Activated CD4-positive, alpha-beta T cell treated with anti-CD3 and anti-CD28 coated beads, Interleukin-2, amount 10 ng/mL, durations not matched to agents 24 days and 14 days (primary cell): ENCODE data around the gene UBLCP1. TPM values are rescaled to one million over a fixed set of nuclear protein-coding genes. Genes with fewer than 3 reads are reported as not detected.
"Not testable (repeated sequence)": the region's sequence is repeated elsewhere in the genome, so short reads cannot be mapped to it uniquely, and the experiment has no call there.

Source experiments
- DNase-seq: peaks from one replicate; pipeline ENCODE4 v3.0.0; 2022
- H3K27ac Mint-ChIP-seq: one replicate; pipeline ENCODE4 v1.8.0; 2022; ENCODE audit warnings: mild to moderate bottlenecking, mixed read lengths
- H3K27me3 Mint-ChIP-seq: one replicate; pipeline ENCODE4 v1.8.0; 2022; ENCODE audit warnings: mixed read lengths
- H3K36me3 Mint-ChIP-seq: one replicate; pipeline ENCODE4 v1.8.0; 2022; ENCODE audit warnings: low read depth, mild to moderate bottlenecking, mixed read lengths
- H3K4me1 Mint-ChIP-seq: one replicate; pipeline ENCODE4 v1.8.0; 2021; ENCODE audit warnings: mixed read lengths
- H3K4me3 Mint-ChIP-seq: one replicate; pipeline ENCODE4 v1.8.0; 2022; ENCODE audit warnings: mild to moderate bottlenecking, moderate library complexity, mixed read lengths
- H3K9me3 Mint-ChIP-seq: one replicate; pipeline ENCODE4 v1.8.0; 2021; ENCODE audit warnings: mixed read lengths
- intact Hi-C: fragments of 100-400 bp; cut with micrococcal nuclease; formaldehyde crosslinking; loops from one replicate; pipeline ENCODE4 v1.15.1; 2023
- total RNA-seq: library from RNA; stranded (reverse); gene quantifications from 2 replicates; pipeline ENCODE4 v1.2.3, GENCODE V29; 2022

UBLCP1 gene
- total RNA-seq, 1 donor from 2014 or later, result 31.2 TPM

- DNase-seq, H3K36me3 Mint-ChIP-seq, H3K9me3 Mint-ChIP-seq, H3K4me3 Mint-ChIP-seq, intact Hi-C loops, H3K27ac Mint-ChIP-seq, H3K27me3 Mint-ChIP-seq: not testable (repeated sequence)
- H3K4me1 Mint-ChIP-seq, result peaks cover 11% of the 10 kb centered on the region
Measured at GRCh38 chr5:159235871-159236520, 27.1 kb upstream of the UBLCP1 start.

GRCh38 chr5:159240301-159240870, 22.7 kb upstream of the UBLCP1 start:
- no peak for DNase-seq
- no peaks in the 10 kb centered on the region for H3K36me3 Mint-ChIP-seq
- intact Hi-C loops, result loop anchor here (1.0 to 2.0 kb wide), 6 partner anchors 22 to 216 kb away; partner anchors contain the start of genes RNF145 and UBLCP1
- H3K9me3 Mint-ChIP-seq, result no peaks in the 10 kb centered on the region
- no peak overlapping the region for H3K4me3 Mint-ChIP-seq
- H3K27me3 Mint-ChIP-seq, result no peaks in the 10 kb centered on the region
- H3K27ac Mint-ChIP-seq, result peak overlapping the region; percentile 59
- peaks cover 20% of the 10 kb centered on the region for H3K4me1 Mint-ChIP-seq

GRCh38 chr5:159241946-159242552, 21.0 kb upstream of the UBLCP1 start:
- no peak overlapping the region for H3K27ac Mint-ChIP-seq
- no peak overlapping the region for H3K4me3 Mint-ChIP-seq
- no peaks in the 10 kb centered on the region for H3K36me3 Mint-ChIP-seq
- intact Hi-C loops, result loop anchor here (2.0 kb wide), 3 partner anchors 21 to 79 kb away; partner anchors contain the start of genes RNF145 and UBLCP1
- peaks cover 20% of the 10 kb centered on the region for H3K4me1 Mint-ChIP-seq
- H3K9me3 Mint-ChIP-seq, result peaks cover 3% of the 10 kb centered on the region
- DNase-seq, result no peak
- peaks cover 4% of the 10 kb centered on the region for H3K27me3 Mint-ChIP-seq

- Mint-ChIP-seq H3K4me3 (no peak overlapping the region), H3K4me1 (peaks cover 20% of the 10 kb centered on the region), H3K36me3 (no peaks in the 10 kb centered on the region), H3K27ac (no peak overlapping the region), H3K27me3 (peaks cover 6% of the 10 kb centered on the region), H3K9me3 (peaks cover 3% of the 10 kb centered on the region)
- intact Hi-C loops, result no loop called here
- no peak for DNase-seq
Measured at GRCh38 chr5:159242656-159243055, 20.4 kb upstream of the UBLCP1 start.

GRCh38 chr5:159243385-159243784, 19.7 kb upstream of the UBLCP1 start:
- Mint-ChIP-seq H3K27me3 (peaks cover 9% of the 10 kb centered on the region), H3K36me3 (no peaks in the 10 kb centered on the region), H3K4me3 (no peak overlapping the region), H3K9me3 (peaks cover 3% of the 10 kb centered on the region), H3K4me1 (peaks cover 20% of the 10 kb centered on the region), H3K27ac (no peak overlapping the region)
- DNase-seq, result no peak
- intact Hi-C loops, result no loop called here

- Mint-ChIP-seq H3K27ac (no peak overlapping the region), H3K9me3 (peaks cover 3% of the 10 kb centered on the region), H3K36me3 (no peaks in the 10 kb centered on the region), H3K27me3 (peaks cover 14% of the 10 kb centered on the region), H3K4me1 (peaks cover 20% of the 10 kb centered on the region), H3K4me3 (no peak overlapping the region)
- intact Hi-C loops, result no loop called here
- DNase-seq, result no peak
Measured at GRCh38 chr5:159244163-159244562, 18.9 kb upstream of the UBLCP1 start.

- peaks cover 14% of the 10 kb centered on the region for H3K27me3 Mint-ChIP-seq
Measured at GRCh38 chr5:159244890-159245289, 18.2 kb upstream of the UBLCP1 start.

GRCh38 chr5:159249158-159249557, 13.9 kb upstream of the UBLCP1 start:
- peaks cover 20% of the 10 kb centered on the region for H3K27me3 Mint-ChIP-seq

More at GRCh38 chr5:159244890-159245289, 18.2 kb upstream of the UBLCP1 start:
- Mint-ChIP-seq H3K4me1 (peaks cover 18% of the 10 kb centered on the region), H3K9me3 (peaks cover 3% of the 10 kb centered on the region), H3K4me3 (no peak overlapping the region), H3K27ac (no peak overlapping the region), H3K36me3 (no peaks in the 10 kb centered on the region)
- DNase-seq, result no peak
- intact Hi-C loops, result no loop called here

GRCh38 chr5:159252195-159252594, 10.9 kb upstream of the UBLCP1 start:
- H3K4me1 Mint-ChIP-seq, result no peaks in the 10 kb centered on the region
- DNase-seq, result no peak
- no peak overlapping the region for H3K4me3 Mint-ChIP-seq
- H3K27me3 Mint-ChIP-seq, result peaks cover 21% of the 10 kb centered on the region
- no peaks in the 10 kb centered on the region for H3K36me3 Mint-ChIP-seq
- H3K9me3 Mint-ChIP-seq, result peaks cover 3% of the 10 kb centered on the region
- intact Hi-C loops, result no loop called here
- no peak overlapping the region for H3K27ac Mint-ChIP-seq

More at GRCh38 chr5:159249158-159249557, 13.9 kb upstream of the UBLCP1 start:
- H3K4me3 Mint-ChIP-seq, result no peak overlapping the region
- no peaks in the 10 kb centered on the region for H3K4me1 Mint-ChIP-seq
- no peak for DNase-seq
- H3K9me3 Mint-ChIP-seq, result peaks cover 3% of the 10 kb centered on the region
- intact Hi-C loops, result no loop called here
- no peak overlapping the region for H3K27ac Mint-ChIP-seq
- no peaks in the 10 kb centered on the region for H3K36me3 Mint-ChIP-seq

- peaks cover 7% of the 10 kb centered on the region for H3K9me3 Mint-ChIP-seq
- DNase-seq, result no peak
- H3K27ac Mint-ChIP-seq, result no peak overlapping the region
- H3K27me3 Mint-ChIP-seq, result peaks cover 12% of the 10 kb centered on the region
- H3K4me3 Mint-ChIP-seq, result no peak overlapping the region
- intact Hi-C loops, result no loop called here
- H3K4me1 Mint-ChIP-seq, result peaks cover 6% of the 10 kb centered on the region
- H3K36me3 Mint-ChIP-seq, result no peaks in the 10 kb centered on the region
Measured at GRCh38 chr5:159257007-159257406, 6.1 kb upstream of the UBLCP1 start.

GRCh38 chr5:159257629-159258283, 5.3 kb upstream of the UBLCP1 start:
- Mint-ChIP-seq H3K27me3 (peaks cover 12% of the 10 kb centered on the region), H3K9me3 (peaks cover 7% of the 10 kb centered on the region), H3K4me1 (peaks cover 9% of the 10 kb centered on the region), H3K36me3 (peaks cover 2% of the 10 kb centered on the region), H3K4me3 (no peak overlapping the region), H3K27ac (no peak overlapping the region)
- DNase-seq, result no peak
- intact Hi-C loops, result no loop called here

GRCh38 chr5:159258361-159258760, 4.7 kb upstream of the UBLCP1 start:
- Mint-ChIP-seq H3K27me3 (peaks cover 9% of the 10 kb centered on the region), H3K9me3 (peaks cover 7% of the 10 kb centered on the region), H3K4me1 (peaks cover 9% of the 10 kb centered on the region), H3K36me3 (peaks cover 4% of the 10 kb centered on the region), H3K4me3 (no peak overlapping the region), H3K27ac (no peak overlapping the region)
- DNase-seq, result no peak
- intact Hi-C loops, result no loop called here

GRCh38 chr5:159260212-159260611, 2.9 kb upstream of the UBLCP1 start:
- not testable (repeated sequence) for H3K27ac Mint-ChIP-seq
- H3K4me1 Mint-ChIP-seq, result peaks cover 21% of the 10 kb centered on the region

GRCh38 chr5:159262472-159262858, 625 bp upstream of the UBLCP1 start:
- Mint-ChIP-seq H3K4me1 (peaks cover 24% of the 10 kb centered on the region), H3K4me3 (peak overlapping the region; percentile 92), H3K27me3 (peaks cover 3% of the 10 kb centered on the region), H3K36me3 (peaks cover 29% of the 10 kb centered on the region), H3K27ac (peak overlapping the region; percentile 97), H3K9me3 (peaks cover 6% of the 10 kb centered on the region)
- intact Hi-C loops, result loop anchor here (2.0 to 5.0 kb wide), 5 partner anchors 22 to 510 kb away; no protein-coding TSS in a partner anchor
- no peak for DNase-seq

More at GRCh38 chr5:159260212-159260611, 2.9 kb upstream of the UBLCP1 start:
- H3K36me3 Mint-ChIP-seq, H3K9me3 Mint-ChIP-seq, H3K4me3 Mint-ChIP-seq, H3K27me3 Mint-ChIP-seq, DNase-seq: not testable (repeated sequence)
- intact Hi-C loops, result loop anchor here (5.0 kb wide), 2 partner anchors 152 to 512 kb away; no protein-coding TSS in a partner anchor
